GM12892 (cell line): Measurements from ENCODE around the gene PID1.

ENCODE experiments used
- POLR2A ChIP-seq: IDR thresholded peaks from 2 replicates; pipeline ENCODE4 v1.6.1; 2011; ENCODE audit warnings: low read depth, low read length, control low read depth
- POLR2AphosphoS5 ChIP-seq: IDR thresholded peaks from 2 replicates; pipeline ENCODE4 v1.6.1; 2011; ENCODE audit warnings: low read depth, low read length, control low read depth
- TAF1 ChIP-seq: IDR thresholded peaks from 2 replicates; pipeline ENCODE4 v1.6.1; 2011; ENCODE audit warnings: low read depth, mild to moderate bottlenecking, control low read depth, low read length, borderline replicate concordance

GRCh38 chr2:229218329-229218921, 52.7 kb downstream of the PID1 start:
- no peak for TF ChIP-seq POLR2A
- no peak for TF ChIP-seq TAF1
- TF ChIP-seq POLR2AphosphoS5: no peak
